SK-N-SH treated with all-trans-retinoic acid at 6 μM for 48 hours (cell line): ENCODE data around the gene CTR9.

Experiments
- ATAC-seq: fragments of 200-7000 bp; cut with Tn5 transposase; 3 replicates; pipeline ENCODE4 v1.9.1; 2020; ENCODE audit warnings: mild to moderate bottlenecking, moderate library complexity
- ARNTL ChIP-seq: fragments of 450-650 bp; formaldehyde crosslinking; IDR thresholded peaks from 2 replicates; pipeline ENCODE4 v1.5.0; 2020; ENCODE audit warnings: low read depth, mild to moderate bottlenecking, moderate library complexity, borderline replicate concordance
- BACH2 ChIP-seq: fragments of 250-450 bp; sonication (Bioruptor Pico); IDR thresholded peaks from 2 replicates; pipeline ENCODE4 v1.9.0; 2021; ENCODE audit warnings: mild to moderate bottlenecking, borderline replicate concordance
- CSDC2 ChIP-seq: fragments of 250-450 bp; sonication (Bioruptor Pico); IDR thresholded peaks from 2 replicates; pipeline ENCODE4 v1.5.0; 2020; ENCODE audit warnings: mild to moderate bottlenecking, moderate library complexity
- ESRRG ChIP-seq: fragments of 250-450 bp; sonication (Bioruptor Pico); IDR thresholded peaks from 2 replicates; pipeline ENCODE4 v1.6.1; 2021; ENCODE audit warnings: mild to moderate bottlenecking
- GLIS3 ChIP-seq: fragments of 250-450 bp; sonication (Bioruptor Pico); IDR thresholded peaks from 2 replicates; pipeline ENCODE4 v1.5.0; 2020; ENCODE audit warnings: mild to moderate bottlenecking, moderate library complexity
- OSR1 ChIP-seq: fragments of 250-450 bp; sonication (Bioruptor Pico); IDR thresholded peaks from 2 replicates; pipeline ENCODE4 v1.8.0; 2022; ENCODE audit warnings: moderate library complexity, mild to moderate bottlenecking, inconsistent platforms
- PPARA ChIP-seq: fragments of 250-450 bp; sonication (Bioruptor Pico); IDR thresholded peaks from 2 replicates; pipeline ENCODE4 v1.5.0; 2020; ENCODE audit warnings: mild to moderate bottlenecking, borderline replicate concordance
- RARB ChIP-seq: fragments of 250-450 bp; sonication (Bioruptor Pico); IDR thresholded peaks from 2 replicates; pipeline ENCODE4 v1.8.0; 2021; ENCODE audit warnings: mild to moderate bottlenecking, moderate library complexity
- SNAI2 ChIP-seq: fragments of 250-450 bp; sonication (Bioruptor Pico); IDR thresholded peaks from 2 replicates; pipeline ENCODE4 v1.5.0; 2020; ENCODE audit warnings: mild to moderate bottlenecking, moderate library complexity
- TCF4 ChIP-seq: fragments of 250-450 bp; sonication (Bioruptor Pico); IDR thresholded peaks from 2 replicates; pipeline ENCODE4 v1.8.0; 2021; ENCODE audit warnings: mild to moderate bottlenecking, moderate library complexity, borderline replicate concordance
- TOX ChIP-seq: fragments of 250-450 bp; sonication (Bioruptor Pico); IDR thresholded peaks from 2 replicates; pipeline ENCODE4 v1.8.0; 2021; ENCODE audit warnings: mild to moderate bottlenecking, moderate library complexity, borderline replicate concordance
- ZC3H10 ChIP-seq: fragments of 250-450 bp; sonication (Bioruptor Pico); IDR thresholded peaks from 2 replicates; pipeline ENCODE4 v1.5.1; 2021; ENCODE audit warnings: mild to moderate bottlenecking, moderate library complexity
- ZFP3 ChIP-seq: fragments of 250-450 bp; sonication (Bioruptor Pico); IDR thresholded peaks from 2 replicates; pipeline ENCODE4 v1.5.0; 2020; ENCODE audit warnings: mild to moderate bottlenecking, moderate library complexity
- ZFP30 ChIP-seq: fragments of 450-650 bp; formaldehyde crosslinking; IDR thresholded peaks from 2 replicates; pipeline ENCODE4 v1.5.0; 2022; ENCODE audit warnings: mild to moderate bottlenecking, moderate library complexity
- ZNF565 ChIP-seq: fragments of 450-650 bp; formaldehyde crosslinking; conservative IDR thresholded peaks from 2 replicates; pipeline ENCODE4 v1.5.0; 2020; ENCODE audit warnings: low read depth, mild to moderate bottlenecking, moderate library complexity
- ZNF70 ChIP-seq: fragments of 450-650 bp; formaldehyde crosslinking; IDR thresholded peaks from 2 replicates; pipeline ENCODE4 v1.5.0; 2020; ENCODE audit warnings: mild to moderate bottlenecking, moderate library complexity
- ZNF8 ChIP-seq: fragments of 450-650 bp; formaldehyde crosslinking; IDR thresholded peaks from 2 replicates; pipeline ENCODE4 v1.5.0; 2020; ENCODE audit warnings: mild to moderate bottlenecking, moderate library complexity
- TF ChIP-seq, protein P1 (sequence below): fragments of 250-450 bp; sonication (Bioruptor Pico); IDR thresholded peaks from 2 replicates; pipeline ENCODE4 v1.5.1; 2020; ENCODE audit warnings: low read depth, mild to moderate bottlenecking, moderate library complexity
- TF ChIP-seq, protein P2 (sequence below): fragments of 250-450 bp; sonication (Bioruptor Pico); IDR thresholded peaks from 2 replicates; pipeline ENCODE4 v1.5.0; 2020; ENCODE audit warnings: mild to moderate bottlenecking, moderate library complexity
- TF ChIP-seq, protein P3 (sequence below): fragments of 250-450 bp; sonication (Bioruptor Pico); IDR thresholded peaks from 2 replicates; pipeline ENCODE4 v1.8.0; 2021; ENCODE audit warnings: low read depth, mild to moderate bottlenecking, moderate library complexity, borderline replicate concordance
- TF ChIP-seq, protein P4 (sequence below): fragments of 250-450 bp; sonication (Bioruptor Pico); IDR thresholded peaks from 2 replicates; pipeline ENCODE4 v1.5.1; 2021; ENCODE audit warnings: mild to moderate bottlenecking, moderate library complexity
- TF ChIP-seq, protein P5 (sequence below): fragments of 250-450 bp; sonication (Bioruptor Pico); IDR thresholded peaks from 2 replicates; pipeline ENCODE4 v1.8.0; 2020; ENCODE audit warnings: mild to moderate bottlenecking, moderate library complexity, borderline replicate concordance

Gene CTR9

DNA sequence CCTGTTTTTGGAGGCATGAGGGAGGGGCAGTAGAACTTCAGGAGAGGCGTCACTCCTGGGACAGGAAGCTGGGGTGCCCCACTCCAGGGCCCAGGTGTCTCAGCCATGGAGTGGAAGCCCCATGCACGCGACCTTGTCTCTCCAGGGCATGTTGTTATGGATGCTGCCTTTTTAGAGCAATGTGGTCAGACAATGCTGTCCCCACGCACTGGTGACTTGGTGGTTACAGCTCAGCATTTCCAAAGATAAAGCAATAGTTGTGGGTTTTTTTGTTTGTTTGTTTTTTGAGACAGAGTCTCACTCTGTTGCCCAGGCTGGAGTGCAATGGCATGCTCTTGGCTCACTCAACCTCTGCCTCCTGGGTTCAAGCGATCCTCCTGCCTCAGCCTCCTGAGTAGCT is 35.4 kb downstream of the CTR9 start:
- TF ChIP-seq ARNTL (CRISPR knock-in tag) (no peak), CSDC2 (CRISPR knock-in tag) (no peak), ZFP30 (CRISPR knock-in tag) (no peak), ZNF70 (CRISPR knock-in tag) (no peak), RARB (CRISPR knock-in tag) (no peak), BACH2 (CRISPR knock-in tag) (no peak), ZNF8 (CRISPR knock-in tag) (no peak), PPARA (no peak), ESRRG (CRISPR knock-in tag) (no peak), GLIS3 (CRISPR knock-in tag) (no peak), ZNF565 (CRISPR knock-in tag) (no peak), SNAI2 (CRISPR knock-in tag) (no peak)
- TF ChIP-seq, protein P1, sequence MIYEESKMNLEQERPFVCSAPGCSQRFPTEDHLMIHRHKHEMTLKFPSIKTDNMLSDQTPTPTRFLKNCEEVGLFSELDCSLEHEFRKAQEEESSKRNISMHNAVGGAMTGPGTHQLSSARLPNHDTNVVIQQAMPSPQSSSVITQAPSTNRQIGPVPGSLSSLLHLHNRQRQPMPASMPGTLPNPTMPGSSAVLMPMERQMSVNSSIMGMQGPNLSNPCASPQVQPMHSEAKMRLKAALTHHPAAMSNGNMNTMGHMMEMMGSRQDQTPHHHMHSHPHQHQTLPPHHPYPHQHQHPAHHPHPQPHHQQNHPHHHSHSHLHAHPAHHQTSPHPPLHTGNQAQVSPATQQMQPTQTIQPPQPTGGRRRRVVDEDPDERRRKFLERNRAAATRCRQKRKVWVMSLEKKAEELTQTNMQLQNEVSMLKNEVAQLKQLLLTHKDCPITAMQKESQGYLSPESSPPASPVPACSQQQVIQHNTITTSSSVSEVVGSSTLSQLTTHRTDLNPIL: no peak
- TF ChIP-seq, protein P2, sequence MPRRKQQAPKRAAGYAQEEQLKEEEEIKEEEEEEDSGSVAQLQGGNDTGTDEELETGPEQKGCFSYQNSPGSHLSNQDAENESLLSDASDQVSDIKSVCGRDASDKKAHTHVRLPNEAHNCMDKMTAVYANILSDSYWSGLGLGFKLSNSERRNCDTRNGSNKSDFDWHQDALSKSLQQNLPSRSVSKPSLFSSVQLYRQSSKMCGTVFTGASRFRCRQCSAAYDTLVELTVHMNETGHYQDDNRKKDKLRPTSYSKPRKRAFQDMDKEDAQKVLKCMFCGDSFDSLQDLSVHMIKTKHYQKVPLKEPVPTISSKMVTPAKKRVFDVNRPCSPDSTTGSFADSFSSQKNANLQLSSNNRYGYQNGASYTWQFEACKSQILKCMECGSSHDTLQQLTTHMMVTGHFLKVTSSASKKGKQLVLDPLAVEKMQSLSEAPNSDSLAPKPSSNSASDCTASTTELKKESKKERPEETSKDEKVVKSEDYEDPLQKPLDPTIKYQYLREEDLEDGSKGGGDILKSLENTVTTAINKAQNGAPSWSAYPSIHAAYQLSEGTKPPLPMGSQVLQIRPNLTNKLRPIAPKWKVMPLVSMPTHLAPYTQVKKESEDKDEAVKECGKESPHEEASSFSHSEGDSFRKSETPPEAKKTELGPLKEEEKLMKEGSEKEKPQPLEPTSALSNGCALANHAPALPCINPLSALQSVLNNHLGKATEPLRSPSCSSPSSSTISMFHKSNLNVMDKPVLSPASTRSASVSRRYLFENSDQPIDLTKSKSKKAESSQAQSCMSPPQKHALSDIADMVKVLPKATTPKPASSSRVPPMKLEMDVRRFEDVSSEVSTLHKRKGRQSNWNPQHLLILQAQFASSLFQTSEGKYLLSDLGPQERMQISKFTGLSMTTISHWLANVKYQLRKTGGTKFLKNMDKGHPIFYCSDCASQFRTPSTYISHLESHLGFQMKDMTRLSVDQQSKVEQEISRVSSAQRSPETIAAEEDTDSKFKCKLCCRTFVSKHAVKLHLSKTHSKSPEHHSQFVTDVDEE (CRISPR knock-in tag): no peak
- TF ChIP-seq, protein P3, sequence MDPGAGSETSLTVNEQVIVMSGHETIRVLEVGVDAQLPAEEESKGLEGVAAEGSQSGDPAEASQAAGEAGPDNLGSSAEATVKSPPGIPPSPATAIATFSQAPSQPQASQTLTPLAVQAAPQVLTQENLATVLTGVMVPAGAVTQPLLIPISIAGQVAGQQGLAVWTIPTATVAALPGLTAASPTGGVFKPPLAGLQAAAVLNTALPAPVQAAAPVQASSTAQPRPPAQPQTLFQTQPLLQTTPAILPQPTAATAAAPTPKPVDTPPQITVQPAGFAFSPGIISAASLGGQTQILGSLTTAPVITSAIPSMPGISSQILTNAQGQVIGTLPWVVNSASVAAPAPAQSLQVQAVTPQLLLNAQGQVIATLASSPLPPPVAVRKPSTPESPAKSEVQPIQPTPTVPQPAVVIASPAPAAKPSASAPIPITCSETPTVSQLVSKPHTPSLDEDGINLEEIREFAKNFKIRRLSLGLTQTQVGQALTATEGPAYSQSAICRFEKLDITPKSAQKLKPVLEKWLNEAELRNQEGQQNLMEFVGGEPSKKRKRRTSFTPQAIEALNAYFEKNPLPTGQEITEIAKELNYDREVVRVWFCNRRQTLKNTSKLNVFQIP (CRISPR knock-in tag): no peak
- ATAC-seq: no peak

DNA sequence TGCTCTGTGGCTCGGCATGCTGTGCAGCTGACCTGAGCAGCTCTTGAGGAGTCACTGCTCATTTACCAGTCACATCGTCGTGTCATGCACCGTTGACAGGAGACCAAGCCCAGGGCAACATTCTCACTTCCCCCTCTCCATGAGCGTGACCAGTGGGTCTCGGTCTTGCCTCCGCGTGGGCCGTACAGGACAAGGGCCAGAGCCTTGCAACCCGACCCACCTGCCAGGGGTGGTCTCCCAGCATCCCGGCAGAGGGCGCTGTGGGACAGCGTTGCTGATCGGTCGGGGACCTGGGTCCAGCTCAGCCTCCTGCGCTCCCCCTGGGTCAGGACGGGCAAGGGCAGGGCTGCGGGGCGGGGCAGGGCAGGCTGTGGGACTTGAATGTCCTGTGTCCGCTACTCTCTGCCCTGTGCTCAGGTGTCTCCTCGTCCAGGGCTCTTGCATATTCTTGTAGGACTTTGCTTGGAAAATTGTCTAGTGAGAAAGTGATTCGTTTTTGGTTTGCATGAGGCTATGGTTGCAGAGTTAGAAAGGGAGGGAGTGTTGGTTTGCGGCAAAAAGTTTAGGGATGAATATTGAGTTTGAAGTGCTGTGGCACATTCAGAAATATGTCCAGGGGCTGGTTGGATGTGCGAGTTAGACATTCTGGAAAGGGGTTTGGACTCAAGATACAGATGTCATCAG is 41.5 kb downstream of the CTR9 start:
- ATAC-seq: peak; percentile 93

More for the DNA sequence above, 41.5 kb downstream of the CTR9 start:
- TF ChIP-seq CSDC2 (CRISPR knock-in tag) (no peak), ZC3H10 (no peak), RARB (CRISPR knock-in tag) (no peak), TCF4 (CRISPR knock-in tag) (no peak), ESRRG (CRISPR knock-in tag) (no peak), TOX (CRISPR knock-in tag) (no peak), OSR1 (no peak), ZFP30 (CRISPR knock-in tag) (no peak), ZNF8 (CRISPR knock-in tag) (no peak), ZFP3 (CRISPR knock-in tag) (no peak), PPARA (no peak), ARNTL (CRISPR knock-in tag) (no peak), BACH2 (CRISPR knock-in tag) (no peak)
- TF ChIP-seq, protein P4, sequence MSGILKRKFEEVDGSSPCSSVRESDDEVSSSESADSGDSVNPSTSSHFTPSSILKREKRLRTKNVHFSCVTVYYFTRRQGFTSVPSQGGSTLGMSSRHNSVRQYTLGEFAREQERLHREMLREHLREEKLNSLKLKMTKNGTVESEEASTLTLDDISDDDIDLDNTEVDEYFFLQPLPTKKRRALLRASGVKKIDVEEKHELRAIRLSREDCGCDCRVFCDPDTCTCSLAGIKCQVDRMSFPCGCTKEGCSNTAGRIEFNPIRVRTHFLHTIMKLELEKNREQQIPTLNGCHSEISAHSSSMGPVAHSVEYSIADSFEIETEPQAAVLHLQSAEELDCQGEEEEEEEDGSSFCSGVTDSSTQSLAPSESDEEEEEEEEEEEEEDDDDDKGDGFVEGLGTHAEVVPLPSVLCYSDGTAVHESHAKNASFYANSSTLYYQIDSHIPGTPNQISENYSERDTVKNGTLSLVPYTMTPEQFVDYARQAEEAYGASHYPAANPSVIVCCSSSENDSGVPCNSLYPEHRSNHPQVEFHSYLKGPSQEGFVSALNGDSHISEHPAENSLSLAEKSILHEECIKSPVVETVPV: no peak
- TF ChIP-seq, protein P2 (CRISPR knock-in tag): no peak
- TF ChIP-seq, protein P1: no peak
- TF ChIP-seq, protein P5, sequence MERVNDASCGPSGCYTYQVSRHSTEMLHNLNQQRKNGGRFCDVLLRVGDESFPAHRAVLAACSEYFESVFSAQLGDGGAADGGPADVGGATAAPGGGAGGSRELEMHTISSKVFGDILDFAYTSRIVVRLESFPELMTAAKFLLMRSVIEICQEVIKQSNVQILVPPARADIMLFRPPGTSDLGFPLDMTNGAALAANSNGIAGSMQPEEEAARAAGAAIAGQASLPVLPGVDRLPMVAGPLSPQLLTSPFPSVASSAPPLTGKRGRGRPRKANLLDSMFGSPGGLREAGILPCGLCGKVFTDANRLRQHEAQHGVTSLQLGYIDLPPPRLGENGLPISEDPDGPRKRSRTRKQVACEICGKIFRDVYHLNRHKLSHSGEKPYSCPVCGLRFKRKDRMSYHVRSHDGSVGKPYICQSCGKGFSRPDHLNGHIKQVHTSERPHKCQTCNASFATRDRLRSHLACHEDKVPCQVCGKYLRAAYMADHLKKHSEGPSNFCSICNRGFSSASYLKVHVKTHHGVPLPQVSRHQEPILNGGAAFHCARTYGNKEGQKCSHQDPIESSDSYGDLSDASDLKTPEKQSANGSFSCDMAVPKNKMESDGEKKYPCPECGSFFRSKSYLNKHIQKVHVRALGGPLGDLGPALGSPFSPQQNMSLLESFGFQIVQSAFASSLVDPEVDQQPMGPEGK (CRISPR knock-in tag): no peak
- TF ChIP-seq, protein P3 (CRISPR knock-in tag): no peak
- TF ChIP-seq, all 23 proteins: peak for 0
